GM12878 (cell line): Measurements from ENCODE around the gene TREH. TPM values are rescaled to one million over a fixed set of nuclear protein-coding genes. Genes with fewer than 3 reads are reported as not detected.

ENCODE experiments used
- ATAC-seq: fragments of 200-7000 bp; cut with Tn5 transposase; 3 replicates; pipeline ENCODE4 v1.9.1; 2020; ENCODE audit warnings: mild to moderate bottlenecking, moderate library complexity
- BruUV-seq: library from RNA; stranded (reverse); fragments of 400-500 nt; replicated peaks from 2 replicates; lab custom pipeline; 2021; lab: Mats Ljungman, UMichigan
- CTCF ChIA-PET: fragments of 300-600 bp; sonication (Branson Sonifier 250); formaldehyde crosslinking; extraction: SDS; loops from one replicate; lab custom pipeline; 2021; ENCODE audit warnings: inconsistent platforms; lab: Yijun Ruan, JAX
- POLR2A ChIA-PET: fragments of 350-600 bp; formaldehyde crosslinking; extraction: SDS; loops from one replicate; lab custom pipeline; 2021; ENCODE audit warnings: inconsistent platforms; lab: Charles Lee
- RAD21 ChIA-PET: fragments of 300-600 bp; sonication (Branson Sonifier 250); formaldehyde crosslinking; loops from one replicate; lab custom pipeline; 2023; ENCODE audit warnings: antibody characterized with exemption; ENCODE audit not compliant: unreplicated experiment; lab: Charles Lee
- SMC1A ChIA-PET: fragments of 300-600 bp; sonication (Branson Sonifier 250); formaldehyde crosslinking; loops from one replicate; lab custom pipeline; 2023; ENCODE audit not compliant: unreplicated experiment, uncharacterized antibody; lab: Charles Lee
- DNase-seq: peaks from one replicate; pipeline ENCODE4 v3.0.0-alpha.2; 2011; ENCODE audit warnings: low read depth, low spot score
- FAIRE-seq: peaks from 3 replicates; lab custom pipeline; 2011; peaks lifted over from hg19 to GRCh38; lab: Jason Lieb, UNC
- H2AFZ ChIP-seq: 2 replicates; pipeline ENCODE4 v1.6.0; 2011; ENCODE audit warnings: low read depth, low read length, control low read depth; ENCODE audit not compliant: control insufficient read depth
- H3K27ac ChIP-seq: 2 replicates; pipeline ENCODE4 v1.5.1; 2011; ENCODE audit warnings: control low read depth; ENCODE audit not compliant: control insufficient read depth, insufficient read depth
- H3K27me3 ChIP-seq, 2 experiments: replicated peaks in 1 of 2; 2 replicates each; pipeline versions ENCODE4 v1.6.0 to v1.6.1; 2011; ENCODE audit warnings: low read length in 1 of 2; ENCODE audit not compliant: control insufficient read depth in 2 of 2, insufficient read depth in 2 of 2
- H3K36me3 ChIP-seq, 2 experiments: 2 replicates each; pipeline ENCODE4 v1.5.1; 2011; ENCODE audit warnings: low read length in 1 of 2; ENCODE audit not compliant: control insufficient read depth in 2 of 2, insufficient read depth in 2 of 2
- H3K4me1 ChIP-seq: 2 replicates; pipeline ENCODE4 v1.6.1; 2011; ENCODE audit warnings: mild to moderate bottlenecking, low read length, moderate library complexity, mixed read lengths; ENCODE audit not compliant: control insufficient read depth, insufficient read depth
- H3K4me2 ChIP-seq: 2 replicates; pipeline ENCODE4 v1.6.0; 2011; ENCODE audit warnings: control low read depth; ENCODE audit not compliant: control insufficient read depth, insufficient read depth
- H3K4me3 ChIP-seq: fragments of 200-600 bp; sonication (generic); 2 replicates; pipeline ENCODE4 v1.5.1; 2016
- H3K79me2 ChIP-seq: 2 replicates; pipeline ENCODE4 v1.6.0; 2011; ENCODE audit warnings: low read length; ENCODE audit not compliant: control insufficient read depth, insufficient read depth
- H3K9ac ChIP-seq: 2 replicates; pipeline ENCODE4 v1.8.0; 2011; ENCODE audit warnings: low read length, control low read depth, mixed read lengths; ENCODE audit not compliant: control insufficient read depth, insufficient read depth
- H3K9me3 ChIP-seq: replicated peaks from 3 replicates; pipeline ENCODE4 v1.5.1; 2011; ENCODE audit warnings: mild to moderate bottlenecking, low read length; ENCODE audit not compliant: control insufficient read depth, insufficient read depth
- H4K20me1 ChIP-seq: 2 replicates; pipeline ENCODE4 v1.6.0; 2011; ENCODE audit not compliant: control insufficient read depth, insufficient read depth
- EZH2 ChIP-seq: IDR thresholded peaks from 2 replicates; pipeline ENCODE4 v1.6.1; 2012; ENCODE audit warnings: low read depth, mild to moderate bottlenecking, control low read depth, inconsistent platforms, low read length, borderline replicate concordance; ENCODE audit not compliant: control insufficient read depth
- FOXK2 ChIP-seq: fragments of 450-650 bp; IDR thresholded peaks from 2 replicates; pipeline ENCODE4 v1.6.1; 2017; ENCODE audit warnings: mild to moderate bottlenecking, moderate library complexity
- NFYA ChIP-seq: IDR thresholded peaks from 2 replicates; pipeline ENCODE4 v1.6.1; 2011; ENCODE audit warnings: low read depth, mild to moderate bottlenecking, low read length, improper control_type of control experiment, borderline replicate concordance
- NR2C2 ChIP-seq: IDR thresholded peaks from 2 replicates; pipeline ENCODE4 v1.6.1; 2011; ENCODE audit warnings: borderline replicate concordance, low read depth; ENCODE audit not compliant: control insufficient read depth, insufficient read length
- SIN3A ChIP-seq: IDR thresholded peaks from 2 replicates; pipeline ENCODE4 v1.6.1; 2012; ENCODE audit warnings: low read depth, low read length, improper control_type of control experiment
- SIX5 ChIP-seq: IDR thresholded peaks from 2 replicates; pipeline ENCODE4 v1.6.1; 2011; ENCODE audit warnings: mild to moderate bottlenecking, low read depth, low read length, moderate library complexity; ENCODE audit not compliant: severe bottlenecking
- SREBF2 ChIP-seq: IDR thresholded peaks from 2 replicates; pipeline ENCODE4 v1.6.1; 2012; ENCODE audit warnings: mild to moderate bottlenecking, low read length
- STAT3 ChIP-seq: IDR thresholded peaks from 2 replicates; pipeline ENCODE4 v1.6.1; 2011; ENCODE audit warnings: low read depth, low read length, improper control_type of control experiment
- YBX1 ChIP-seq: fragments of 450-650 bp; IDR thresholded peaks from 2 replicates; pipeline ENCODE4 v1.6.1; 2016; ENCODE audit warnings: antibody characterized with exemption
- WGBS: methylation state at CpG from one replicate; pipeline ENCODE4 v1.1.6; 2016; ENCODE audit warnings: low lambda C conversion rate; ENCODE audit not compliant: insufficient replicate concordance, insufficient coverage; ENCODE audit errors: missing lambda C conversion rate; 5-methylcytosine and 5-hydroxymethylcytosine counted together
- in situ Hi-C: fragments of 300-500 bp; cut with MboI; formaldehyde crosslinking; loops from 9 replicates; pipeline ENCODE4 v1.14.3; 2018; ENCODE audit warnings: mixed read lengths
- intact Hi-C: fragments of 100-400 bp; cut with micrococcal nuclease; formaldehyde crosslinking; loops from one replicate; pipeline ENCODE4 v1.14.2; 2022; ENCODE audit not compliant: unreplicated experiment
- polyA plus RNA-seq, 11 experiments: library from polyadenylated mRNA; depleted of rRNA in 4 of 11; unstranded in 6 of 11; stranded (reverse) in 5 of 11; fragments of >200 nt; fragmentation: Nextera tagmentation in 4 of 11; fragmentation: Illumina TruSeq in 1 of 11; extraction: Ambion mirVana in 4 of 11; extraction: Trizol in 1 of 11; gene quantifications; 1 replicate in 1 of 11; 2 replicates in 10 of 11; pipeline versions ENCODE4 v1.2.1 to v1.2.3, GENCODE V29; 2011 to 2016; ENCODE audit warnings: inconsistent platforms in 2 of 11, missing spikeins in 2 of 11, low read depth in 1 of 11
- total RNA-seq, 4 experiments: library from RNA; depleted of rRNA in 3 of 4; stranded (reverse); fragments of >200 nt in 3 of 4; fragmentation: Illumina TruSeq in 1 of 4; extraction: Trizol in 1 of 4; gene quantifications; 2 replicates each; pipeline versions ENCODE4 v1.2.1 to v1.2.3, GENCODE V29; 2013 to 2021
- TF ChIP-seq, protein P1 (sequence below): IDR thresholded peaks from 2 replicates; pipeline ENCODE4 v1.6.1; 2011; ENCODE audit warnings: borderline replicate concordance, low read depth, mild to moderate bottlenecking, moderate library complexity, mixed read lengths, low read length; ENCODE audit not compliant: insufficient read depth; ENCODE audit errors: extremely low read length
- TF ChIP-seq, protein P2 (sequence below): IDR thresholded peaks from 2 replicates; pipeline ENCODE4 v1.6.1; 2012; ENCODE audit warnings: improper control_type of control experiment, low read depth, low read length; ENCODE audit not compliant: insufficient replicate concordance
- TF ChIP-seq, protein P3 (sequence below): fragments of 450-650 bp; IDR thresholded peaks from 2 replicates; pipeline ENCODE4 v1.6.1; 2017; ENCODE audit warnings: mild to moderate bottlenecking

Gene TREH
- total and polyA plus RNA-seq, 10 of the 15 experiments (the other 5 are each of a cell fraction or from before 2014, with no cell fraction given): not detected

DNA sequence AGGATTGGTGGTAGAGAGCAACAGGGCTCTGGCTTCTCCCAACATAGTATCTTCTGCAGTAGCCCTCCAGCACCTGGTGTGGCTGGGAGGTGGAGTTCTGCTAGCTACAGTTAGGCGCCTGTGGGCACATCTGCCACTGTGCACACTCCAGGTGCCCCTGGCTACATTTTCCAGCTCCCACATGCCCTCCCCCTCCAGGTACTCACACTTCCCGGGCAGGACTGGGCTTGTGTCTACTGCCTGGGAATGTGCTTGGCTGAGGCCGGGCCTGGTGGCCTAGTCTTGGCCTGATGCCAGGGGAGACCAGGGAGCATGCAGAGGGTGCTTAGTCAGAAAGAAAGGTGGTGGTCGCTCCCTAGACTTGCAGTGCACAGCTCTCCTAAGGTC lies 56.2 kb downstream of the TREH start:
- no peak for FAIRE-seq
- H3K9me3 ChIP-seq: no peaks in the 10 kb centered on the region
- no peaks in the 10 kb centered on the region for H4K20me1 ChIP-seq
- H3K4me2 ChIP-seq: no peak overlapping the region
- POLR2A ChIA-PET: no interaction called here
- no peak overlapping the region for H3K4me3 ChIP-seq
- CTCF ChIA-PET: no interaction called here
- 32% methylated on average over 4 of the region's 4 CpGs for WGBS
- SMC1A ChIA-PET: no interaction called here
- intact Hi-C loops (no loop called here), in situ Hi-C loops (no loop called here)
- no peak for ATAC-seq
- H3K79me2 ChIP-seq: no peaks in the 10 kb centered on the region
- no peaks in the 10 kb centered on the region for H3K36me3 ChIP-seq
- no peak overlapping the region for H3K9ac ChIP-seq
- H3K4me1 ChIP-seq: no peaks in the 10 kb centered on the region
- RAD21 ChIA-PET: interaction anchor here (0.7 kb wide), 1 partner anchor 28 kb away, joined by 3 read pairs; no protein-coding TSS in a partner anchor
- no peak overlapping the region for H2AFZ ChIP-seq
- no TSS peak for BruUV-seq
- DNase-seq: no peak
- no peak overlapping the region for H3K27ac ChIP-seq
- peaks cover 5 to 6% of the 10 kb centered on the region in 2 experiments for H3K27me3 ChIP-seq
- TF ChIP-seq, protein P1, sequence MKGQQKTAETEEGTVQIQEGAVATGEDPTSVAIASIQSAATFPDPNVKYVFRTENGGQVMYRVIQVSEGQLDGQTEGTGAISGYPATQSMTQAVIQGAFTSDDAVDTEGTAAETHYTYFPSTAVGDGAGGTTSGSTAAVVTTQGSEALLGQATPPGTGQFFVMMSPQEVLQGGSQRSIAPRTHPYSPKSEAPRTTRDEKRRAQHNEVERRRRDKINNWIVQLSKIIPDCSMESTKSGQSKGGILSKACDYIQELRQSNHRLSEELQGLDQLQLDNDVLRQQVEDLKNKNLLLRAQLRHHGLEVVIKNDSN: no peak
- no peak for TF ChIP-seq STAT3
- TF ChIP-seq SIN3A: no peak
- TF ChIP-seq SREBF2: no peak
- TF ChIP-seq NFYA: no peak
- TF ChIP-seq, protein P2, sequence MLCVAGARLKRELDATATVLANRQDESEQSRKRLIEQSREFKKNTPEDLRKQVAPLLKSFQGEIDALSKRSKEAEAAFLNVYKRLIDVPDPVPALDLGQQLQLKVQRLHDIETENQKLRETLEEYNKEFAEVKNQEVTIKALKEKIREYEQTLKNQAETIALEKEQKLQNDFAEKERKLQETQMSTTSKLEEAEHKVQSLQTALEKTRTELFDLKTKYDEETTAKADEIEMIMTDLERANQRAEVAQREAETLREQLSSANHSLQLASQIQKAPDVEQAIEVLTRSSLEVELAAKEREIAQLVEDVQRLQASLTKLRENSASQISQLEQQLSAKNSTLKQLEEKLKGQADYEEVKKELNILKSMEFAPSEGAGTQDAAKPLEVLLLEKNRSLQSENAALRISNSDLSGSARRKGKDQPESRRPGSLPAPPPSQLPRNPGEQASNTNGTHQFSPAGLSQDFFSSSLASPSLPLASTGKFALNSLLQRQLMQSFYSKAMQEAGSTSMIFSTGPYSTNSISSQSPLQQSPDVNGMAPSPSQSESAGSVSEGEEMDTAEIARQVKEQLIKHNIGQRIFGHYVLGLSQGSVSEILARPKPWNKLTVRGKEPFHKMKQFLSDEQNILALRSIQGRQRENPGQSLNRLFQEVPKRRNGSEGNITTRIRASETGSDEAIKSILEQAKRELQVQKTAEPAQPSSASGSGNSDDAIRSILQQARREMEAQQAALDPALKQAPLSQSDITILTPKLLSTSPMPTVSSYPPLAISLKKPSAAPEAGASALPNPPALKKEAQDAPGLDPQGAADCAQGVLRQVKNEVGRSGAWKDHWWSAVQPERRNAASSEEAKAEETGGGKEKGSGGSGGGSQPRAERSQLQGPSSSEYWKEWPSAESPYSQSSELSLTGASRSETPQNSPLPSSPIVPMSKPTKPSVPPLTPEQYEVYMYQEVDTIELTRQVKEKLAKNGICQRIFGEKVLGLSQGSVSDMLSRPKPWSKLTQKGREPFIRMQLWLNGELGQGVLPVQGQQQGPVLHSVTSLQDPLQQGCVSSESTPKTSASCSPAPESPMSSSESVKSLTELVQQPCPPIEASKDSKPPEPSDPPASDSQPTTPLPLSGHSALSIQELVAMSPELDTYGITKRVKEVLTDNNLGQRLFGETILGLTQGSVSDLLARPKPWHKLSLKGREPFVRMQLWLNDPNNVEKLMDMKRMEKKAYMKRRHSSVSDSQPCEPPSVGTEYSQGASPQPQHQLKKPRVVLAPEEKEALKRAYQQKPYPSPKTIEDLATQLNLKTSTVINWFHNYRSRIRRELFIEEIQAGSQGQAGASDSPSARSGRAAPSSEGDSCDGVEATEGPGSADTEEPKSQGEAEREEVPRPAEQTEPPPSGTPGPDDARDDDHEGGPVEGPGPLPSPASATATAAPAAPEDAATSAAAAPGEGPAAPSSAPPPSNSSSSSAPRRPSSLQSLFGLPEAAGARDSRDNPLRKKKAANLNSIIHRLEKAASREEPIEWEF: no peak
- TF ChIP-seq EZH2: no peak
- TF ChIP-seq SIX5: no peak
- TF ChIP-seq FOXK2: no peak
- TF ChIP-seq NR2C2: no peak
- TF ChIP-seq, protein P3, sequence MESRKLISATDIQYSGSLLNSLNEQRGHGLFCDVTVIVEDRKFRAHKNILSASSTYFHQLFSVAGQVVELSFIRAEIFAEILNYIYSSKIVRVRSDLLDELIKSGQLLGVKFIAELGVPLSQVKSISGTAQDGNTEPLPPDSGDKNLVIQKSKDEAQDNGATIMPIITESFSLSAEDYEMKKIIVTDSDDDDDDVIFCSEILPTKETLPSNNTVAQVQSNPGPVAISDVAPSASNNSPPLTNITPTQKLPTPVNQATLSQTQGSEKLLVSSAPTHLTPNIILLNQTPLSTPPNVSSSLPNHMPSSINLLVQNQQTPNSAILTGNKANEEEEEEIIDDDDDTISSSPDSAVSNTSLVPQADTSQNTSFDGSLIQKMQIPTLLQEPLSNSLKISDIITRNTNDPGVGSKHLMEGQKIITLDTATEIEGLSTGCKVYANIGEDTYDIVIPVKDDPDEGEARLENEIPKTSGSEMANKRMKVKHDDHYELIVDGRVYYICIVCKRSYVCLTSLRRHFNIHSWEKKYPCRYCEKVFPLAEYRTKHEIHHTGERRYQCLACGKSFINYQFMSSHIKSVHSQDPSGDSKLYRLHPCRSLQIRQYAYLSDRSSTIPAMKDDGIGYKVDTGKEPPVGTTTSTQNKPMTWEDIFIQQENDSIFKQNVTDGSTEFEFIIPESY: no peak
- TF ChIP-seq YBX1: no peak
